GM10847 (cell line): Measurements from ENCODE around the gene PIH1D1.

Source experiments
- POLR2A ChIP-seq: IDR thresholded peaks from 2 replicates; pipeline ENCODE4 v1.6.1; 2011; ENCODE audit not compliant: insufficient read length; ENCODE audit errors: extremely low read depth

Gene PIH1D1

GRCh38 chr19:49447485-49448431, 3.9 kb downstream of the PIH1D1 start:
- TF ChIP-seq POLR2A = no peak

- no peak for TF ChIP-seq POLR2A
Measured at GRCh38 chr19:49445997-49446396, 5.6 kb downstream of the PIH1D1 start.

DNA sequence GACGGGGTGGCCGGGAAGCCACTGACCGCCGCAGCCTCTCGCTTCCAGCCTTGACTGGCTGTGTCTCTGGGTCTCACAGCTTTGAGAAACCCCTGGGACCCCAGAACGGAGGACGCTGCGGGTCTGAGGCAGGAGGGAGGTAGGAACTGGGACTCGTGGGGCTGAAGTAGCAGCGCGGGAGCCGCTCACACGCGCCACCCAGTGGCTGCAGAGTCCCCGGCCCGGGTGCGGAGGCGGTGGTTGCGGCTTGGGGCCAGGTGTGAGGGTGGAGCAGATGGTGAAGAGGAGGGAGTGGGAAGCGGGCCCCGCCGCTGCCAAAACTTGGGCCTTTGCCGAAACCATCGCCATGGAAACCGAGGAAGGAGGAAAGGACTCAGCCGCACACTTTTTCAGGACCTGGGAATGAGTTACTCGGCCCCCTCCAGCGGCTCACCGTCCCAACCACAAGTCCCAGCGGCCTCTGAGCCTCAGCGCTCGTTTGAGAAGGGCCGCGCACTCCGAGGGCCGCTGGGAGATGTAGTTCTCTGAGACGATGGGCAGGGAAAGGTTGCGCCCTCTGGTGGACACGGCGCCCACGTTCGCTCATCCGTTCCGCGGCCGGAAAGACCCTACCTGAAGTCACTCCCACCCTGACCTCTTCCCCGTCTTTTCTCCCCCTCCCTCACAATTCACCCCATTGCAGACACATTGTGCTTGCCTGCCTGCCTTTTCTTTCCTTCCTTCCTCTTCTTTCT, 8.1 kb downstream of the PIH1D1 start:
- no peak for TF ChIP-seq POLR2A

DNA sequence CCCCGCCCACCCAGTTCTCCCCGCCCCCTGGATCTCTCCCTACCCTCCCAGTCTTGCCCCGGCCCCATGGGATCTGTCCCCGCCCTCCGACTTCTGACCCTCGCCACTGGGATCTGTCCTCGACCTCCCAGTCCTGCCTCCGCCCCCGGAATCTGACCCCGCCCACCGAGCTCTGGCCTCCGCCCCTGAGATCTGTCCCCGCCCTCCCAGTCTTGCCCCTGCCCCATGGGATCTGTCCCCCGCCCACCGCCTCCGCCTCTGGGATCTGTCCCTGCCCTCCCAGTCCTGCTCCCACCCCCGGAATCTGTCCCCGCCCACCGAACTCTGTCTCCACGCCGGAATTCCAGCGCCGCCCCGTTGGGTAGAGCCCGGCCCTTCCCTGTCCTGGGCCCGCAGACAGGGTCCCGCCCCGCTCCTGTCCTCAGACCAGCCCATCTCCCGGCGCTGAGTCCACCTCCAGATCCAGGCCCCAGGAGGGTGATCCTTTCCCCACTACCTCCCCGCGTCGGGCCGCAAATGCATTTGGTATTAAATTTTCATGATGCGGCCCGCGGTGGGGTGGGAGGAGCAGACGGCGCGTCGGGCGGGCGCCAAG, 8.7 kb downstream of the PIH1D1 start:
- no peak for TF ChIP-seq POLR2A

DNA sequence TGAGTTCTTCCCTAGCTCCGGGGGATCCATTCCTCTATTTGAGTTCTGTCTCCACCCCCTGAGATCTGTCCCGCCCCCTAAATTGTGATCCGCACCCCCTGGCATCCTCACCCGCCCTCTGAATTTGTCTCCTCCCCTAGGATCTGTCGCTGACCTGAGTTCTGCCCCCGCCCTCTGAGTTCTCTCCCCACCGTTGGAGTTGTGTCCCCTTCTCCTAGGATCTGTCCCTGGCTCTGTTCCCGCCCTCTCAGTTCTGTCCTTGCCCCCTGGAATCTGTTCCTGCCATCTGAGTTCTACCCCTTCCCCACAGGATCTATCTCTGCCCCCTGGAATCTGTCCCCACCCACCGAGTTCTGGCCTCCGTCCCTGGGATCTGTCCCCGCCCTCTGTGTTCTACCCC, 9.3 kb downstream of the PIH1D1 start:
- no peak for TF ChIP-seq POLR2A

DNA sequence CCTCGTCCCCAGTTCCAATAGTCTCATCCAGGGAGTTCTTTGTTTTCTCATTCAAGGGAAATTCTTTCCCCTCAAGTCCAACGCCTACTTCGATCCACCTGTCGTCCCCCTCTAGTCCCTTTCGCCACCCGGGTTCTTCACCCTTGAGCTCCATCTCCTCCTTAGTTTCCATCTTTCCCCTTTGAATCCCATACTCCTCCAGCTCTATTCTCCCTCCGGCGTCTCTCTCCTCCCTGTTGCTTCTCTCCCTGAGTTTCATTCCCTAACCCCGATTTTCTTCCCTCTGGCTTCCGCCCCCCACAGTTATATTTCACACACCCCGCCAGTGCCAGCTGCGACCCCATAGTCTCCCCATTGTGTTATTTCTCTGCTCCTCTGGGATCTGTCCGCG, 9.7 kb downstream of the PIH1D1 start:
- TF ChIP-seq POLR2A = no peak

DNA sequence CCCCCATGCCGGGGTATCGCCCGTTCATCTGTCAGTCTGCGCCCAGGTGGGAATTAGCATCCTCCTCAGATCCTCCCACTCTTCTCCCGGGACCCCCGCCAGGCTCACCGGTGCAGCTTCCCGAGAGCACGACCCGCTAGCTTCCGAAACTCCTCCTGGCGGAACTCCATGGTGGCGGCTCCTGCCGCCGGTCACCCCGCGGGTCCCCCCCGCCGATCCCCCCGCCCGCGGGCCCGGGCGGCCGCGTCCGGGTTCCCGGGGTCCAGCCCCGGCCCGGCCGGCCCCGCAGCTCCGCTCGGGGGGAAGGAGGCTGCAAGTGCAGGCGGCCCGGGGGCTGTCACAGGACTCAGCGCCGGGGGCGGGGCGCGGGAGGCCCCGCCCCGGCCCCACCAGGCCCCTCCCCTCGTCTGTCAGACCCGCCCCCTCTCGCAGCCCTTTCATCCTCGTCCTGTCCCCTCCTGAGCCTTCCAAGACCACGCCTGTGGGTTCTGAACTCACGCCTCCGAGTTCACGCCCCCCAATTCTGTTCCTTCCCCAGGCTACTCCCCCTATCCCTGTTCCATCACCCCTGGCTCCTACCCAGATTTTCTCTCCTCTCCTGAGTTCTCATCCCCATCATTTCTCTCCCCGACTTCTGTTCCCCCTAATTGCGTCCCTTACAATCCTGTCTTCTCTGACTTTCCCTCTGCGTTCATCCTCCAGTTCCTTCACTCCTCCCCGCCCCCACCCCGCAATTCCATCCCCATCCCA, 10.2 kb downstream of the PIH1D1 start, which contains the start of gene SLC17A7:
TSS of gene SLC17A7 (minus strand) at position 318 of the 750 bp plus-strand sequence. CDS start at position 170, 148 bp downstream.
- no peak for TF ChIP-seq POLR2A

DNA sequence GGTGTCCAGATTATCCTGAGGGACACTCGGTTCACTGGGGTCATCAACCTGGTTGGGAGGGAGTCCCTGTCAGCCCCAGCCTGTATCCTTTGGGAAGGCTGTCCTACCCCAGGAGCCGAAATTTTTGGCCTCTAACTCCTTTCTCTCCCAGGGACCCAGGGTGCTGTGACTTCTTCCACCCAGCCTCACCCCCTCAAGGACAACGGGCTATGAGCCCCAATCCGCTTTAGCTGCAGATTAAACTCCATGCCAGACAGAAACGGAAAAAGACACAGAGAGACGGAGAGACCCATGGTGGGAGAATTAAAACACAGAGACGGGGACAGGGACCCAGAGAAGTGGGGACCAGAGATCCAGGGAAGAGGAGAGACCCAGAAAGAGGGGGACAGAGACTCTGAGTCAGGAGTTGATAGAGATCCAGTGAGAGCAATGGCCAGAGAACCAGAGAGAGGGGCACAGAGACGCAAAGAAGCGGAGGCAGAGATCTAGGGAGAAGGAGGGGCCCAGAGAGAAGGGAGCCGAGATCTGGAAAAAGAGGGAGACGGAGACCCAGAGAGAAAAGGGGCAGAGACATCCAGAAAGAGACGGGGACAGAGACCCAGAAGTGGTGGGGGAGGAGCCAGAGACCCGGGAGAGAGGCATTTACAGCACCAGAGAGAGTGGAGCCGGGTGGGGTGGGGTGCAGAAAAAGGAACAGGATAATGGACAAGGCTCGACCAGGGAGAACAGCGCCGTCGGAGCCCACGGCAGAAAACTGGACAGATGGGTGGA, 11.0 kb downstream of the PIH1D1 start:
- no peak for TF ChIP-seq POLR2A

DNA sequence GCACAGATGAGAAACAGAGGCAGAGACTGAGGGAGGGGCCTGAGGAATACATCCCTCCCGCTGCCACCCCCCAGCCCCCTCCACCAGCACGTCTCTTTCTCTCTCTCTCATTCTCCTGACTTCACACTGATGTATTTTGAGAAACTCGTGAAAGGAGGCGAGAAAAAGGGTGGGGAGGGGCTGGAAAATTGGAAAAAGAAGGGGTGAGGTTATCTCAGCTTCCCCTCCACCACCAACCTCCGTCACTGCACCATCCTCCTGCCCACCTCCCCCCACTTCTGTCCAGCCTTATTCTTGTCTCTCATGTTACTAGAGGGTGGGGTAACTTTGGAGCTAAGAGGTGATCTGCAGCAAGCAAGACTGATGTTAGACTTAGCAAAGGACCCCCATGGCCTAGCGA, 11.8 kb downstream of the PIH1D1 start:
- no peak for TF ChIP-seq POLR2A

GRCh38 chr19:49438261-49438660, 13.4 kb downstream of the PIH1D1 start:
- no peak for TF ChIP-seq POLR2A

DNA sequence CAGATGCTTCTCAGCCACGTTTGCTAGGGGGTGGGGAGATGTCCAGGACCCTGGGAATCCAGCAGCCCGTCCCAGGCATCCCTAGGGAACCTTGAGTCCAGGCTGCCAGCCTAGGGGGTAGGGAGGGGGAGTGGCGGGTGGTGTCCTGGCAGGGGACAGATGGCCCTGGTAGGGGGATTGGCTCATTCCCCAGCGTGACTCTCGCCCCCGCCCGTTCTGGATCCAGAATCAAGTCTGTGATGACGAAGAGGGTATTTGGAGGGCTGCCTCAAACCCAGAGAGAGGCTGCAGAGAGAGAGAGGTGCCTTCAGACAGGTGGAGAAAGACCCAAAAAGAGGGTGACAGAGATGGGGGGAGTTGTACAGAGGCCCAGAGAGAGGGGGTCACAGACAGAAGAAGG, 14.4 kb downstream of the PIH1D1 start:
- no peak for TF ChIP-seq POLR2A

DNA sequence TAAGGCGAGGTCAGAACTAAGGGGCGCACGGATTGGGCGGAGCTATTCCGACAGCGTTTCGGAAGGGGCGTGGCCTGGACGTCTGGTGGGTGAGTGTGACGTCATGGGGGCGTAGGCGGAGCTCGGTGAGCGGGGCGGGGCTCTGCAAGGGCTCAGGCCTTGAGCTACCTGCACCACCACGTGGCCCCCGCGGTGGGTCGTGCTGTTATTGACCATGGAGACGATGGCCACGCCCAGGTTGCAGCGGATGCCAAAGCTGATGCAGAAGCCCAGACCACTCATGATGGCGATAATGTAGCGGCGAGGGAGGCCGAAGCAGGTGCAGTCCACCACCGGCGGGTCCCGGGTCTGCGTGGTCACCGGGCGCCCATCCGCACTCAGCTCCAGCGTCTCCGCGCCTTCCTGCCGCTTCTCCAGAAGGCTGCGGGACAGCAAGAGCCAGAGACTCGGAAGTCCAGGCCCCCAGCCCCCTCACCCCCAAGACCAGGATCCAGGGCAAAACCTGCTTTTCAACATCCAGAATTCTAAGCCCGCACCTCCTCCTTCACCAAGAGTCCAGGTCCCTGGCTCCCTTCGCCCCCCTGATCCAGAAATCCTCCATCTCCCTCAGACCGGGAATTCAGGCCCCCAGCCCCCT, 15.1 kb downstream of the PIH1D1 start:
- no peak for TF ChIP-seq POLR2A

DNA sequence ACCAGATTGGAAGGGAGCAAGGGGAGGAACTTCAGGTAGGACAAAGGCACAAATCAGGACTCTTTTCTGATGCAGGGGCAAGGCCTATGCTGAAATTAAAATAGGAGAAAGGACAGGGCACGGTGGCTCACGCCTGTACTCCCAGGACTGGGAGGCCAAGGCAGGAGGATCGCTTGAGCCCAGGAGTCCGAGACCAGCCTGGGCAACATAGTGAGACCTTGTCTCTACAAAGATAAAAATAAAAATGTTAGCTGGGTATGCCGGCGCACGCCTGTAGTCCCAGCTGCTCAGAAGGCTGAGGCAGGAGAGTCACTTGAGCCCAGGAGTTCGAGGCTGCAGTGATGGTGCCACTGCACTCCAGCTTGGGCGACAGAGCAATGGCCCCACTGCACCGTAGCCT, 15.9 kb downstream of the PIH1D1 start:
- TF ChIP-seq POLR2A = no peak
